VCaP (cell line): ENCODE results near the gene PGRMC1.

Experiments
- H3K27ac ChIP-seq: fragments of 450-650 bp; 2 replicates; pipeline ENCODE4 v1.5.1; 2017
- CTCF ChIP-seq: fragments of 450-650 bp; conservative IDR thresholded peaks from 2 replicates; pipeline ENCODE4 v1.5.1; 2017; ENCODE audit warnings: mild to moderate bottlenecking, moderate library complexity

PGRMC1 gene

DNA sequence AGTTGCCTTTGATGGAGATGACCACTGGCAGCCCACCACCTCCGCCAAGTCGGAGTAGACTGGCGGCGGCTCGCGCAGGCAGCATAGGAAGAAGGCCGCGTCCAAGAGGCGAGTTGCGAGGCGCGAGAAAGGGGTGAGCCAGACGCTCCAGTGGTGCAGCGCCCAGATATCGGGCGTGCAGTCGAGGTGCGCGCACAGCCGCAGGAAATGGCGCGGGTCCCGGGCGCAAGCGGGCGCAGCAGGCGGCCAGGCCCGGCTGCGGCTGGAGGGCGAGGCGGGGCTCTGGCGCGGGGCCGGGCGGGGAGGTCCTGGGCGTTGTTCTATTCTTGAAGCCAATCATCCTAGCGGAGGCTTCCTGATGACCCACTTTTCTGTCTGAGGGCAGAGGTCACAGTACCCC lies 13.2 kb upstream of the PGRMC1 start:
- no peak for TF ChIP-seq CTCF
- H3K27ac ChIP-seq, result no peak overlapping the region

DNA sequence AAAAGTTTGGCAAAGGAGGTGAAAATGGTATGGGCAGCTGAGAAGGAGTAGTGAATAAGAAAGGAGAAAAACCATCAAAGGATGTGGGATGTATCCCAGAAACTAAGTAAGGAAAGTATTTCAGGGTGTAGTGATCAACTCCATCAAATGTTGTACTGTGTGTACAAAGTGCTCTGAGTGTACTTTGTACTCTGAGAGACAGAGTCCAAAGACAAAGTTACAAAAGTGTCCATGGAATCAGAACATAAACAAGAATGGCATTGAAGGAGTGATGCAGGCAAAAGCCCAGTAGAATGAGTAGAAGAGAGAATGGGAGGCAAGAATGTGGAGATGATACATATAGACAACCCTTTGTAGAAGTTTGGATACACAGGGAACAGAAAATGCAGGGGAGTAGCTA lies 12.3 kb upstream of the PGRMC1 start:
- TF ChIP-seq CTCF, result no peak
- H3K27ac ChIP-seq, result no peak overlapping the region

GRCh38 chrX:119226446-119226845 lies 9.6 kb upstream of the PGRMC1 start:
- H3K27ac ChIP-seq, result no peak overlapping the region
- no peak for TF ChIP-seq CTCF

DNA sequence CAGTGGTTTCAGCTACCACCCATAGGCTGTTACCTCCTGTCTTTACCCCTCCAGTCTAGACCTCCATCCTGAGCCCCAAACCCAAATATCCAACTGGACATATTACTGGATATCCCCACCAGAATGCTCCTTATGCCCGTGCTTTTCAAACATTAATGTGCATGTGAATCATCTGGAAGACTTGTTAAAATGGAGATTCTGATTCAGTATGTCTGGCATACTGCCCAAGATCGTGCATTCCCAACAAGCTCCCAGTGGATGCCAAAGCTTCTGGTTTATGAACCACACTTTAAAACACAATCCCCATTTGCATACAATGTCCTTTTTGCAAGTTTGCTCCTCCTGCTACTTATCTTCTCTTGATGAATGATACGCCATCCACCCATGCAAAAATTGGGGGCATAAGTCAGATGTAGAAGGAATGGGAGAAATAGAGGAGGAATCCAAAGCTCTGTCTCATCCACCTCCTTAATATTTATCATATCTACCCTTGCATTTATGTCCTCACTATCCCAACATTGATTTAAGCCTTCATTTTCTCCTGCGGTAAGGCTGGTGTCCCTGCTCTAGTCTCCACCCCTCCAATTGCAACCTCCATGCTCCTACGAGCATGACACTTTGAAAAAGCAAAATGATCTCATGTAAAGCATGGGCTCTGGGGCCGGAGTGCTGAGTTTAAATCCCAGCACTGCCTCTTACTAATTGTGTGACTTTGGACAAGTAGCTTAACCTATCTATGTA lies 7.4 kb upstream of the PGRMC1 start:
- TF ChIP-seq CTCF, result no peak
- no peak overlapping the region for H3K27ac ChIP-seq

- no peak overlapping the region for H3K27ac ChIP-seq
- TF ChIP-seq CTCF, result no peak
Observed at GRCh38 chrX:119229253-119229615, 6.9 kb upstream of the PGRMC1 start.

DNA sequence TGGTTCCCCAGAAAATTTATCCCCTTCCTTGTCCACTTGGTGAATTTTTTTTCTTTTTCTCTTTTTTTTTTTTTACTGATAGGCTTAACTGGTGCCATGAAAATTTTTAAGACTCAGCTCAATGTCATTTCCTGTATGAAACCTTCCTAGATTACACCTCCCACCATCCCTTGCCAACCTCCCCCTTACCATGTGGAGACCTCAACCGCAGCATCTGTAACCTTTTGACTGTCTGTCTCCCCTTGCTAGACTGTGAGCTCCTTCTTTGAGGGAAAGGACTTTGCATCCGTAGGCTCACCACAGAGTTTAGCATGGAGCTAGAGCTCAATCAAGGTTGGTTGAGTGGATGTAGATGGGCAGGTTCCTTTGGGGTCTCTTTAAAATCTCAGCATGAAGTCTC lies 5.2 kb upstream of the PGRMC1 start:
- H3K27ac ChIP-seq, result no peak overlapping the region
- no peak for TF ChIP-seq CTCF

- H3K27ac ChIP-seq, result no peak overlapping the region
- no peak for TF ChIP-seq CTCF
Observed at GRCh38 chrX:119231936-119232445, 4.1 kb upstream of the PGRMC1 start.
